Right atrium auricular region (tissue), 2 donors: ENCODE results near the gene RASGRF2. TPM values are rescaled to one million over a fixed set of nuclear protein-coding genes. Genes with fewer than 3 reads are reported as not detected.

Experiments used
- DNase-seq: peaks from one replicate; pipeline ENCODE4 v3.0.0-alpha.2; 2019; ENCODE audit warnings: low spot score
- H3K27ac ChIP-seq, 2 donors: fragments of 200-600 bp; sonication (generic); 1 replicate in 1 of 2; 2 replicates in 1 of 2; pipeline ENCODE4 v1.5.1; 2016 to 2019
- H3K27me3 ChIP-seq, 2 donors: fragments of 200-600 bp; sonication (generic); one replicate each; pipeline versions ENCODE4 v1.5.1 to v1.6.0; 2017 to 2019
- H3K36me3 ChIP-seq: fragments of 200-600 bp; sonication (generic); one replicate; pipeline ENCODE4 v1.5.1; 2016
- H3K4me1 ChIP-seq, 2 donors: fragments of 200-600 bp; sonication (generic); one replicate each; pipeline versions ENCODE4 v1.5.1 to v1.6.0; 2017 to 2019
- H3K4me3 ChIP-seq, 2 donors: fragments of 200-600 bp; sonication (generic); 1 replicate in 1 of 2; 2 replicates in 1 of 2; pipeline ENCODE4 v1.5.1; 2017 to 2019; ENCODE audit warnings: mild to moderate bottlenecking in 1 of 2, moderate library complexity in 1 of 2
- H3K9me3 ChIP-seq, 2 donors: fragments of 200-600 bp; sonication (generic); one replicate each; pipeline ENCODE4 v1.5.1; 2019
- CTCF ChIP-seq, 2 donors: fragments of 200-600 bp; sonication (generic); IDR thresholded peaks; one replicate each; pipeline ENCODE4 v1.5.1; 2019; ENCODE audit warnings: antibody characterized with exemption in 2 of 2
- total RNA-seq, 2 donors: library from RNA; depleted of rRNA; stranded (reverse); fragments of >200 nt; gene quantifications; one replicate each; pipeline ENCODE4 v1.1.0, GENCODE V29; 2016

Gene RASGRF2
- total RNA-seq, 2 donors from 2014 or later: 3.5 to 6.3 TPM

- no peaks in the 10 kb centered on the region for H3K4me1 ChIP-seq
- no peak for DNase-seq
- no peaks in the 10 kb centered on the region for H3K36me3 ChIP-seq
- H3K27ac ChIP-seq: no peak overlapping the region
- H3K4me3 ChIP-seq: no peak overlapping the region
- no peak for TF ChIP-seq CTCF (IDR thresholded peaks at IDR 0.05)
- H3K27me3 ChIP-seq: no peaks in the 10 kb centered on the region
- peaks cover 0 to 6% of the 10 kb centered on the region in 2 donors for H3K9me3 ChIP-seq
Observed at GRCh38 chr5:81161012-81161601, 200.9 kb downstream of the RASGRF2 start.

GRCh38 chr5:81162501-81162900, 202.3 kb downstream of the RASGRF2 start:
- Histone ChIP-seq H3K36me3 (no peaks in the 10 kb centered on the region), H3K4me3 (no peak overlapping the region), H3K9me3 (no peaks in the 10 kb centered on the region), H3K27ac (no peak overlapping the region), H3K27me3 (no peaks in the 10 kb centered on the region), H3K4me1 (no peaks in the 10 kb centered on the region)
- DNase-seq: no peak
- no peak for TF ChIP-seq CTCF (IDR thresholded peaks at IDR 0.05)

- H3K4me3 ChIP-seq: no peak overlapping the region
- DNase-seq: no peak
- no peak for TF ChIP-seq CTCF (IDR thresholded peaks at IDR 0.05)
- H3K36me3 ChIP-seq: no peaks in the 10 kb centered on the region
- H3K27me3 ChIP-seq: no peaks in the 10 kb centered on the region
- no peaks in the 10 kb centered on the region for H3K9me3 ChIP-seq
- no peak overlapping the region for H3K27ac ChIP-seq
- H3K4me1 ChIP-seq: no peaks in the 10 kb centered on the region
Observed at GRCh38 chr5:81163651-81164050, 203.5 kb downstream of the RASGRF2 start.

- Histone ChIP-seq H3K36me3 (no peaks in the 10 kb centered on the region), H3K4me3 (no peak overlapping the region), H3K4me1 (no peaks in the 10 kb centered on the region), H3K27me3 (no peaks in the 10 kb centered on the region), H3K27ac (no peak overlapping the region), H3K9me3 (no peaks in the 10 kb centered on the region)
- no peak for TF ChIP-seq CTCF (IDR thresholded peaks at IDR 0.05)
- no peak for DNase-seq
Observed at GRCh38 chr5:81164476-81164875, 204.3 kb downstream of the RASGRF2 start.

GRCh38 chr5:81164936-81165335, 204.8 kb downstream of the RASGRF2 start:
- Histone ChIP-seq H3K27ac (no peak overlapping the region), H3K9me3 (no peaks in the 10 kb centered on the region), H3K27me3 (no peaks in the 10 kb centered on the region), H3K4me3 (no peak overlapping the region), H3K36me3 (no peaks in the 10 kb centered on the region), H3K4me1 (no peaks in the 10 kb centered on the region)
- TF ChIP-seq CTCF (IDR thresholded peaks at IDR 0.05): no peak
- no peak for DNase-seq

GRCh38 chr5:81165493-81166119, 205.4 kb downstream of the RASGRF2 start:
- no peaks in the 10 kb centered on the region for H3K4me1 ChIP-seq
- H3K9me3 ChIP-seq: no peaks in the 10 kb centered on the region
- DNase-seq: no peak
- no peak overlapping the region for H3K4me3 ChIP-seq
- no peak overlapping the region for H3K27ac ChIP-seq
- TF ChIP-seq CTCF (IDR thresholded peaks at IDR 0.05): peak; percentile 26 to 61
- no peaks in the 10 kb centered on the region for H3K27me3 ChIP-seq
- no peaks in the 10 kb centered on the region for H3K36me3 ChIP-seq
